K562 (cell line): ENCODE results near the gene RCC2. TPM values are rescaled to one million over a fixed set of nuclear protein-coding genes. Genes with fewer than 3 reads are reported as not detected.
A peak's percentile ranks its signal among the peaks of the same experiment; 100 is the strongest.

Experiments used
- ESRRB ChIP-seq: fragments of 250-450 bp; sonication (Bioruptor Pico); IDR thresholded peaks from 2 replicates; pipeline ENCODE4 v1.5.0; 2020; ENCODE audit warnings: mild to moderate bottlenecking, moderate library complexity, borderline replicate concordance
- ETV5 ChIP-seq: sonication (generic); formaldehyde crosslinking; IDR thresholded peaks from 2 replicates; pipeline ENCODE4 v1.4.0; 2020; ENCODE audit warnings: low read depth, mild to moderate bottlenecking, missing genetic modification reagents
- EWSR1 ChIP-seq: fragments of 450-650 bp; IDR thresholded peaks from 2 replicates; pipeline ENCODE4 v1.6.1; 2018; ENCODE audit warnings: borderline replicate concordance, mild to moderate bottlenecking, low read depth, moderate library complexity; ENCODE audit not compliant: partially characterized antibody
- HDAC2 ChIP-seq: fragments of 450-650 bp; IDR thresholded peaks from 2 replicates; pipeline ENCODE4 v1.6.1; 2016; ENCODE audit warnings: mild to moderate bottlenecking
- KLF16 ChIP-seq: IDR thresholded peaks from 2 replicates; pipeline ENCODE4 v1.6.1; 2016; ENCODE audit warnings: antibody characterized with exemption
- MAFK ChIP-seq: IDR thresholded peaks from 2 replicates; pipeline ENCODE4 v1.6.1; 2011; ENCODE audit warnings: low read length, improper control_type of control experiment
- NFE2L1 ChIP-seq: fragments of 450-650 bp; IDR thresholded peaks from 2 replicates; pipeline ENCODE4 v1.6.1; 2016; ENCODE audit warnings: missing genetic modification characterization, low read depth, mild to moderate bottlenecking, missing compliant biosample characterization, moderate library complexity, borderline replicate concordance
- NR2C1 ChIP-seq, 2 experiments: fragments of 450-650 bp; IDR thresholded peaks; 2 replicates each; pipeline ENCODE4 v1.6.1; 2017; ENCODE audit warnings: mild to moderate bottlenecking in 2 of 2, antibody characterized with exemption in 1 of 2, inconsistent platforms in 1 of 2, missing compliant biosample characterization in 1 of 2, missing genetic modification characterization in 1 of 2
- PRMT5 ChIP-seq: sonication (generic); formaldehyde crosslinking; IDR thresholded peaks from 2 replicates; pipeline ENCODE4 v1.5.0; 2020; ENCODE audit warnings: missing genetic modification reagents
- SMARCA5 ChIP-seq: fragments of 450-650 bp; IDR thresholded peaks from 2 replicates; pipeline ENCODE4 v1.6.1; 2016
- TEAD4 ChIP-seq, 2 experiments: sonication (generic) in 1 of 2; formaldehyde crosslinking in 1 of 2; IDR thresholded peaks; 2 replicates each; pipeline versions ENCODE4 v1.6.1 to v1.8.0; 2012 to 2022; ENCODE audit warnings: borderline replicate concordance in 1 of 2, inconsistent platforms in 1 of 2, low read length in 1 of 2, mild to moderate bottlenecking in 1 of 2, missing genetic modification reagents in 1 of 2
- ZNF24 ChIP-seq: fragments of 450-650 bp; IDR thresholded peaks from 2 replicates; pipeline ENCODE4 v1.6.1; 2016
- ZNF3 ChIP-seq: fragments of 250-450 bp; sonication (Bioruptor Pico); IDR thresholded peaks from 2 replicates; pipeline ENCODE4 v1.5.0; 2021; ENCODE audit warnings: mild to moderate bottlenecking, moderate library complexity
- ZNF354B ChIP-seq: fragments of 250-450 bp; sonication (Bioruptor Pico); IDR thresholded peaks from 2 replicates; pipeline ENCODE4 v1.4.0; 2020
- polyA plus RNA-seq, 8 experiments: library from polyadenylated mRNA; depleted of rRNA in 4 of 8; stranded (reverse) in 5 of 8; unstranded in 3 of 8; fragments of >200 nt; fragmentation: Nextera tagmentation in 2 of 8; fragmentation: Illumina TruSeq in 1 of 8; extraction: Ambion mirVana in 2 of 8; extraction: Trizol in 1 of 8; gene quantifications; 2 replicates each; pipeline versions ENCODE4 v1.2.1 to v1.2.3, GENCODE V29; 2011 to 2014; ENCODE audit warnings: inconsistent platforms in 1 of 8, missing spikeins in 1 of 8
- total RNA-seq, 7 experiments: library from RNA; depleted of rRNA in 6 of 7; stranded (reverse); fragments of >200 nt in 6 of 7; fragmentation: Illumina TruSeq in 2 of 7; extraction: Trizol in 2 of 7; gene quantifications; 2 replicates each; pipeline versions ENCODE4 v1.2.1 to v1.2.3, GENCODE V29; 2011 to 2021; ENCODE audit warnings: low replicate concordance in 1 of 7
- TF ChIP-seq, protein P1 (sequence below): fragments of 250-450 bp; sonication (Bioruptor Pico); IDR thresholded peaks from 2 replicates; pipeline ENCODE4 v1.5.0; 2021; ENCODE audit warnings: mild to moderate bottlenecking, borderline replicate concordance
- TF ChIP-seq, protein P2 (sequence below): IDR thresholded peaks from 2 replicates; pipeline ENCODE4 v1.6.1; 2014; ENCODE audit warnings: antibody characterized with exemption
- TF ChIP-seq, protein P3 (sequence below), 2 experiments: fragments of 200-800 bp in 1 of 2; sonication (Bioruptor generic) in 1 of 2; sonication (generic) in 1 of 2; formaldehyde crosslinking in 1 of 2; IDR thresholded peaks in 1 of 2; conservative IDR thresholded peaks in 1 of 2; 2 replicates each; pipeline versions ENCODE4 v1.5.0 to v1.6.1; 2016 to 2020; ENCODE audit warnings: missing compliant biosample characterization in 1 of 2, missing genetic modification characterization in 1 of 2, missing genetic modification reagents in 1 of 2

Gene RCC2
- total and polyA plus RNA-seq, 9 of the 15 experiments (the other 6 are each of a cell fraction or from before 2014, with no cell fraction given), result 31.8 to 292 (median 116) TPM

DNA sequence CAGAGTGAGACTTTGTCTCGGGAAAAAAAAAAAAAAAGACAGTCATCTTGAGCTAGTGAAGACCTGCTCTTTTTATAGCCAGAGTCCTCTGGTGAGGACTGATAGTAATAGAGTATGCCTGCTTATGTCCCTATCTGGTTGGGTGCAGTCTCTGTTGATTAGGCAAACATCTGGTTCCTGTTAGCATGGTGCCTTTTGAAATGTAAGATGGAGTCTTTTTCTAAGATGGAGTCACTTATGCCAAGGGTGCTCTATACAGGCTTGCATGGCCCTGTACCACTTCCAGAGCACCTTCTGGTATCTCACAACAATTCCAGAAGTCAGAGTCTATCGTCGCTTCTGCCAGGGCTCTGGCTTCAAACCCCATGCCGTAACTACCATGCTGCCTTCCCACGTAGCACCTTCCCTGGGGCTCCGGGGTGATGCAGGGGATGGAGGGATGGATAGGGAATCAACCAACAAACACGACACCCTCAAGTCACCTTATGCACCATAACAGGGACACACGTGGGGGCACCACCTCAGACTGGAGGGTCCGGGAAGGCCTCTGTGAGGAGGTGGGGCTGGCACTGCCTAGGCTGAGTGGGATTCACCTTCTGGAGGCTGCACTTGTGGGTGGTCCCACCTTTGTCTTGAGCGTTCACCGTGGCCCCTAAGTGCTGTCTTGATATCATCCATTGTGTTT lies 79.1 kb downstream of the RCC2 start (continued):
- TF ChIP-seq, protein P1, sequence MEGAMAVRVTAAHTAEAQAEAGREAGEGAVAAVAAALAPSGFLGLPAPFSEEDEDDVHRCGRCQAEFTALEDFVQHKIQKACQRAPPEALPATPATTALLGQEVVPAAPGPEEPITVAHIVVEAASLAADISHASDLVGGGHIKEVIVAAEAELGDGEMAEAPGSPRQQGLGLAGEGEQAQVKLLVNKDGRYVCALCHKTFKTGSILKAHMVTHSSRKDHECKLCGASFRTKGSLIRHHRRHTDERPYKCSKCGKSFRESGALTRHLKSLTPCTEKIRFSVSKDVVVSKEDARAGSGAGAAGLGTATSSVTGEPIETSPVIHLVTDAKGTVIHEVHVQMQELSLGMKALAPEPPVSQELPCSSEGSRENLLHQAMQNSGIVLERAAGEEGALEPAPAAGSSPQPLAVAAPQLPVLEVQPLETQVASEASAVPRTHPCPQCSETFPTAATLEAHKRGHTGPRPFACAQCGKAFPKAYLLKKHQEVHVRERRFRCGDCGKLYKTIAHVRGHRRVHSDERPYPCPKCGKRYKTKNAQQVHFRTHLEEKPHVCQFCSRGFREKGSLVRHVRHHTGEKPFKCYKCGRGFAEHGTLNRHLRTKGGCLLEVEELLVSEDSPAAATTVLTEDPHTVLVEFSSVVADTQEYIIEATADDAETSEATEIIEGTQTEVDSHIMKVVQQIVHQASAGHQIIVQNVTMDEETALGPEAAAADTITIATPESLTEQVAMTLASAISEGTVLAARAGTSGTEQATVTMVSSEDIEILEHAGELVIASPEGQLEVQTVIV (CRISPR knock-in tag), result no peak
- TF ChIP-seq ETV5 (CRISPR knock-in tag) (0 out of 2 replicates have a peak, but pooled peaks have one; percentile 44), NFE2L1 (tag) (peak; percentile 89), ZNF3 (no peak), NR2C1 (IDR thresholded peaks at IDR 0.05) (0 out of 2 replicates have a peak, but pooled peaks have one; percentile 29), NR2C1 (tag; IDR thresholded peaks at IDR 0.05) (peak; percentile 98), MAFK (no peak), KLF16 (peak; percentile 83), ESRRB (peak; percentile 83), HDAC2 (peak; percentile 61; the same call in 1 of the 2 replicates), SMARCA5 (no peak), ZNF24 (no peak), ZNF354B (CRISPR knock-in tag) (peak; percentile 97), EWSR1 (no peak), TEAD4 (IDR thresholded peaks at IDR 0.05; ENCODE audit: low read length) (peak; percentile 95), TEAD4 (CRISPR knock-in tag; IDR thresholded peaks at IDR 0.05; ENCODE audit: borderline replicate concordance) (no peak), PRMT5 (CRISPR knock-in tag) (no peak)
- TF ChIP-seq, protein P2, sequence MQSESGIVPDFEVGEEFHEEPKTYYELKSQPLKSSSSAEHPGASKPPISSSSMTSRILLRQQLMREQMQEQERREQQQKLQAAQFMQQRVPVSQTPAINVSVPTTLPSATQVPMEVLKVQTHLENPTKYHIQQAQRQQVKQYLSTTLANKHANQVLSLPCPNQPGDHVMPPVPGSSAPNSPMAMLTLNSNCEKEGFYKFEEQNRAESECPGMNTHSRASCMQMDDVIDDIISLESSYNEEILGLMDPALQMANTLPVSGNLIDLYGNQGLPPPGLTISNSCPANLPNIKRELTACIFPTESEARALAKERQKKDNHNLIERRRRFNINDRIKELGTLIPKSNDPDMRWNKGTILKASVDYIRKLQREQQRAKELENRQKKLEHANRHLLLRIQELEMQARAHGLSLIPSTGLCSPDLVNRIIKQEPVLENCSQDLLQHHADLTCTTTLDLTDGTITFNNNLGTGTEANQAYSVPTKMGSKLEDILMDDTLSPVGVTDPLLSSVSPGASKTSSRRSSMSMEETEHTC, result no peak
- TF ChIP-seq, protein P3, sequence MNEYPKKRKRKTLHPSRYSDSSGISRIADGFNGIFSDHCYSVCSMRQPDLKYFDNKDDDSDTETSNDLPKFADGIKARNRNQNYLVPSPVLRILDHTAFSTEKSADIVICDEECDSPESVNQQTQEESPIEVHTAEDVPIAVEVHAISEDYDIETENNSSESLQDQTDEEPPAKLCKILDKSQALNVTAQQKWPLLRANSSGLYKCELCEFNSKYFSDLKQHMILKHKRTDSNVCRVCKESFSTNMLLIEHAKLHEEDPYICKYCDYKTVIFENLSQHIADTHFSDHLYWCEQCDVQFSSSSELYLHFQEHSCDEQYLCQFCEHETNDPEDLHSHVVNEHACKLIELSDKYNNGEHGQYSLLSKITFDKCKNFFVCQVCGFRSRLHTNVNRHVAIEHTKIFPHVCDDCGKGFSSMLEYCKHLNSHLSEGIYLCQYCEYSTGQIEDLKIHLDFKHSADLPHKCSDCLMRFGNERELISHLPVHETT (CRISPR knock-in tag; conservative IDR thresholded peaks at IDR 0.05 in 1 of 2, IDR thresholded peaks at IDR 0.05 in 1 of 2), result peak in 1 of 2 experiments; percentile 99; a peak in 2 of 4 replicates
